NCI-H128 (cell line): ENCODE data around the gene PHKG1.
"Not testable (repeated sequence)": the region's sequence is repeated elsewhere in the genome, so short reads cannot be mapped to it uniquely, and the experiment has no call there.

Experiments
- DNase-seq: peaks from one replicate; lab custom pipeline; 2025; ENCODE audit not compliant: unreplicated experiment; lab: John Stamatoyannopoulos, UW

PHKG1 gene

GRCh38 chr7:56083150-56083785, 9.5 kb downstream of the PHKG1 start:
- DNase-seq: peak; percentile 65

GRCh38 chr7:56081626-56082340, 11.0 kb downstream of the PHKG1 start:
- DNase-seq: no peak

GRCh38 chr7:56080726-56081435, 11.9 kb downstream of the PHKG1 start:
- DNase-seq: not testable (repeated sequence)

GRCh38 chr7:56079450-56080185, 13.1 kb downstream of the PHKG1 start:
- DNase-seq: peak; percentile 32

GRCh38 chr7:56078196-56078595, 14.6 kb downstream of the PHKG1 start:
- DNase-seq: no peak

GRCh38 chr7:56077681-56078080, 15.1 kb downstream of the PHKG1 start:
- DNase-seq: no peak

GRCh38 chr7:56074371-56074791, 18.4 kb downstream of the PHKG1 start:
- no peak for DNase-seq

GRCh38 chr7:56066376-56066775, 26.4 kb downstream of the PHKG1 start:
- DNase-seq: not testable (repeated sequence)

GRCh38 chr7:56063882-56064625, 28.7 kb downstream of the PHKG1 start, which contains the start of gene SUMF2:
SUMF2 (plus strand) TSS chr7:56064286; CDS start chr7:56064312, 26 bp downstream.
- peak; percentile 56 for DNase-seq

GRCh38 chr7:56063500-56063881, 29.3 kb downstream of the PHKG1 start:
- DNase-seq: no peak

GRCh38 chr7:56062382-56062781, 30.4 kb downstream of the PHKG1 start:
- DNase-seq: no peak

GRCh38 chr7:56053993-56054392, 38.8 kb downstream of the PHKG1 start:
- DNase-seq: no peak

GRCh38 chr7:56053379-56053778, 39.4 kb downstream of the PHKG1 start:
- no peak for DNase-seq

- peak; percentile 97 for DNase-seq
Measured at GRCh38 chr7:56051339-56052191, 41.2 kb downstream of the PHKG1 start, which contains the start of the genes CCT6A and PSPH. CCT6A (plus strand) TSS chr7:56051765; CDS start chr7:56051849, 84 bp downstream. PSPH (minus strand) TSS chr7:56051444; CDS start chr7:56021212, 30,232 bp downstream.

- no peak for DNase-seq
Measured at GRCh38 chr7:56051053-56051338, 41.8 kb downstream of the PHKG1 start.

- not testable (repeated sequence) for DNase-seq
Measured at GRCh38 chr7:56048763-56049162, 44.0 kb downstream of the PHKG1 start.

- DNase-seq: no peak
Measured at GRCh38 chr7:56048245-56048644, 44.5 kb downstream of the PHKG1 start.

- not testable (repeated sequence) for DNase-seq
Measured at GRCh38 chr7:56047446-56048116, 45.2 kb downstream of the PHKG1 start.
